ENCODE results near the gene LCE6A.
A peak's percentile ranks its signal among the peaks of the same experiment; 100 is the strongest.

Gene LCE6A

GRCh38 chr1:152873495-152873894 lies 30.8 kb downstream of the LCE6A start:
- no peak for DNase-seq (ENCODE audit: low read depth in 3 of 3)

- DNase-seq (ENCODE audit: low read depth in 3 of 3): no peak
These were observed 34.2 kb downstream of the LCE6A start for GRCh38 chr1:152876827-152877226.

GRCh38 chr1:152878042-152878441 lies 35.4 kb downstream of the LCE6A start, which contains the start of gene SMCP:
TSS of gene SMCP (plus strand) at chr1:152878322. CDS start at chr1:152884423, 6,101 bp downstream.
- DNase-seq (ENCODE audit: low read depth in 3 of 3): peak in 1 of 3 donors; percentile 25

- no peak for DNase-seq (ENCODE audit: low read depth in 3 of 3)
These were observed 37.0 kb downstream of the LCE6A start for GRCh38 chr1:152879559-152880198.

- DNase-seq (ENCODE audit: low read depth in 3 of 3): no peak
These were observed 37.7 kb downstream of the LCE6A start for GRCh38 chr1:152880316-152880715.

GRCh38 chr1:152880907-152881306 lies 38.3 kb downstream of the LCE6A start:
- DNase-seq (ENCODE audit: low read depth in 3 of 3): no peak

- DNase-seq (ENCODE audit: low read depth in 3 of 3): no peak
These were observed 41.4 kb downstream of the LCE6A start for GRCh38 chr1:152884085-152884484.

GRCh38 chr1:152884506-152884905 lies 41.9 kb downstream of the LCE6A start:
- no peak for DNase-seq (ENCODE audit: low read depth in 3 of 3)

GRCh38 chr1:152884966-152885624 lies 42.4 kb downstream of the LCE6A start:
- DNase-seq (ENCODE audit: low read depth in 3 of 3): no peak

GRCh38 chr1:152886085-152886484 lies 43.4 kb downstream of the LCE6A start:
- DNase-seq (ENCODE audit: low read depth in 3 of 3): no peak

GRCh38 chr1:152886758-152887409 lies 44.2 kb downstream of the LCE6A start:
- no peak for DNase-seq (ENCODE audit: low read depth in 3 of 3)

- no peak for DNase-seq (ENCODE audit: low read depth in 3 of 3)
These were observed 45.5 kb downstream of the LCE6A start for GRCh38 chr1:152888126-152888525.

Measured in stimulated activated CD4-positive, alpha-beta T cell treated with anti-CD3 and anti-CD28 coated beads, TNF-alpha, amount 100 ng/mL, for 48 hours (primary cell).